CD4-positive, alpha-beta T cell treated with Interleukin-15 for 1 hour (primary cell): ENCODE results near the gene CNTNAP2.

Experiments
- DNase-seq: peaks from one replicate; pipeline ENCODE4 v3.0.0-alpha.2; 2020

Gene CNTNAP2

GRCh38 chr7:147428075-147428474, 1311.5 kb downstream of the CNTNAP2 start:
- no peak for DNase-seq

- DNase-seq, result no peak
These were observed 1313.4 kb downstream of the CNTNAP2 start for GRCh38 chr7:147429961-147430360.

- no peak for DNase-seq
These were observed 1315.5 kb downstream of the CNTNAP2 start for GRCh38 chr7:147432079-147432478.

GRCh38 chr7:147432576-147432975, 1316.0 kb downstream of the CNTNAP2 start:
- no peak for DNase-seq

- DNase-seq, result no peak
These were observed 1320.1 kb downstream of the CNTNAP2 start for GRCh38 chr7:147436718-147437117.

- DNase-seq, result no peak
These were observed 1321.6 kb downstream of the CNTNAP2 start for GRCh38 chr7:147438216-147438615.

- no peak for DNase-seq
These were observed 1327.3 kb downstream of the CNTNAP2 start for GRCh38 chr7:147443942-147444341.

GRCh38 chr7:147452816-147453215, 1336.2 kb downstream of the CNTNAP2 start:
- DNase-seq, result no peak

- no peak for DNase-seq
These were observed 1348.6 kb downstream of the CNTNAP2 start for GRCh38 chr7:147465223-147465622.

- no peak for DNase-seq
These were observed 1356.0 kb downstream of the CNTNAP2 start for GRCh38 chr7:147472556-147472955.

GRCh38 chr7:147474862-147475261, 1358.3 kb downstream of the CNTNAP2 start:
- DNase-seq, result no peak

GRCh38 chr7:147477526-147477925, 1360.9 kb downstream of the CNTNAP2 start:
- DNase-seq, result no peak

- DNase-seq, result no peak
These were observed 1362.2 kb downstream of the CNTNAP2 start for GRCh38 chr7:147478796-147479195.

GRCh38 chr7:147483634-147484292, 1367.2 kb downstream of the CNTNAP2 start:
- DNase-seq, result no peak

GRCh38 chr7:147485660-147486210, 1369.1 kb downstream of the CNTNAP2 start:
- no peak for DNase-seq

GRCh38 chr7:147492606-147493005, 1376.0 kb downstream of the CNTNAP2 start:
- no peak for DNase-seq

- no peak for DNase-seq
These were observed 1379.6 kb downstream of the CNTNAP2 start for GRCh38 chr7:147496209-147496608.

- no peak for DNase-seq
These were observed 1380.6 kb downstream of the CNTNAP2 start for GRCh38 chr7:147497246-147497645.

GRCh38 chr7:147498081-147498480, 1381.5 kb downstream of the CNTNAP2 start:
- no peak for DNase-seq

GRCh38 chr7:147509035-147509501, 1392.5 kb downstream of the CNTNAP2 start:
- no peak for DNase-seq

GRCh38 chr7:147509541-147510200, 1393.1 kb downstream of the CNTNAP2 start:
- DNase-seq, result no peak

GRCh38 chr7:147510201-147510542, 1393.6 kb downstream of the CNTNAP2 start:
- no peak for DNase-seq

- no peak for DNase-seq
These were observed 1394.3 kb downstream of the CNTNAP2 start for GRCh38 chr7:147510923-147511322.

GRCh38 chr7:147513451-147513850, 1396.8 kb downstream of the CNTNAP2 start:
- no peak for DNase-seq
